ENCODE data around the gene TRIM5. TPM values are rescaled to one million over a fixed set of nuclear protein-coding genes. Genes with fewer than 3 reads are reported as not detected.
A peak's percentile ranks its signal among the peaks of the same experiment; 100 is the strongest.
"Not testable (repeated sequence)": the region's sequence is repeated elsewhere in the genome, so short reads cannot be mapped to it uniquely, and the experiment has no call there.

The TRIM5 gene
- total and polyA plus RNA-seq, 12 donors, result 8.2 to 36.4 (median 30.7) TPM

DNA sequence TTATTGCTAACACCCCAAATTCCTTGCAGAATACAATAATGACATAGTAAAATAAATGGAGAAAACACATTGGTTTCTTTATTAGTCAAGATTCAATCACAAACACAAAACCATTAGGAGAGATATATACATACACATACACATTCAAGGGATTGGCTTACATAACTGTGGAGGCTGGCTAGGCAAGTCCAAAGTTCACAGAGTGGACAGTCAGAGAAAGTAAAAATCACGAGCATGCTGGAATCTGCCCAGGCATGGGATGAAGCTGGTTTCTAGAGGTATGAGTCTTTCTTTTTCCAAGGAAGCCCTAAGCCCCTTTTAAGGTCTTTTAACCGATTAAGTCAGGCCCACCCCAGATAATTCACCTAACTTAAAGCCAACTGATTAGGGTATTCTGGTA, 37.7 kb upstream of the TRIM5 start:
- no peaks in the 10 kb centered on the region for H3K9me3 ChIP-seq (replicated peaks in 1 of 3)
- no peak for DNase-seq
- intact Hi-C loops (cut with DNase I), result no loop called here
- H3K4me3 ChIP-seq, result no peak overlapping the region
- TF ChIP-seq, protein P1, sequence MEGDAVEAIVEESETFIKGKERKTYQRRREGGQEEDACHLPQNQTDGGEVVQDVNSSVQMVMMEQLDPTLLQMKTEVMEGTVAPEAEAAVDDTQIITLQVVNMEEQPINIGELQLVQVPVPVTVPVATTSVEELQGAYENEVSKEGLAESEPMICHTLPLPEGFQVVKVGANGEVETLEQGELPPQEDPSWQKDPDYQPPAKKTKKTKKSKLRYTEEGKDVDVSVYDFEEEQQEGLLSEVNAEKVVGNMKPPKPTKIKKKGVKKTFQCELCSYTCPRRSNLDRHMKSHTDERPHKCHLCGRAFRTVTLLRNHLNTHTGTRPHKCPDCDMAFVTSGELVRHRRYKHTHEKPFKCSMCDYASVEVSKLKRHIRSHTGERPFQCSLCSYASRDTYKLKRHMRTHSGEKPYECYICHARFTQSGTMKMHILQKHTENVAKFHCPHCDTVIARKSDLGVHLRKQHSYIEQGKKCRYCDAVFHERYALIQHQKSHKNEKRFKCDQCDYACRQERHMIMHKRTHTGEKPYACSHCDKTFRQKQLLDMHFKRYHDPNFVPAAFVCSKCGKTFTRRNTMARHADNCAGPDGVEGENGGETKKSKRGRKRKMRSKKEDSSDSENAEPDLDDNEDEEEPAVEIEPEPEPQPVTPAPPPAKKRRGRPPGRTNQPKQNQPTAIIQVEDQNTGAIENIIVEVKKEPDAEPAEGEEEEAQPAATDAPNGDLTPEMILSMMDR (IDR thresholded peaks at IDR 0.05), result no peak
- TF ChIP-seq POLR2A (IDR thresholded peaks at IDR 0.05), result no peak
- WGBS, 4 donors, result 54 to 77% (median 68%) methylated on average over 2 of the region's 2 CpGs
- H3K36me3 ChIP-seq (replicated peaks in 1 of 2), result no peaks in the 10 kb centered on the region
- H3K27ac ChIP-seq, result no peak overlapping the region
- H3K4me1 ChIP-seq (replicated peaks in 1 of 2), result no peaks in the 10 kb centered on the region
- no peaks in the 10 kb centered on the region for H3K27me3 ChIP-seq

DNA sequence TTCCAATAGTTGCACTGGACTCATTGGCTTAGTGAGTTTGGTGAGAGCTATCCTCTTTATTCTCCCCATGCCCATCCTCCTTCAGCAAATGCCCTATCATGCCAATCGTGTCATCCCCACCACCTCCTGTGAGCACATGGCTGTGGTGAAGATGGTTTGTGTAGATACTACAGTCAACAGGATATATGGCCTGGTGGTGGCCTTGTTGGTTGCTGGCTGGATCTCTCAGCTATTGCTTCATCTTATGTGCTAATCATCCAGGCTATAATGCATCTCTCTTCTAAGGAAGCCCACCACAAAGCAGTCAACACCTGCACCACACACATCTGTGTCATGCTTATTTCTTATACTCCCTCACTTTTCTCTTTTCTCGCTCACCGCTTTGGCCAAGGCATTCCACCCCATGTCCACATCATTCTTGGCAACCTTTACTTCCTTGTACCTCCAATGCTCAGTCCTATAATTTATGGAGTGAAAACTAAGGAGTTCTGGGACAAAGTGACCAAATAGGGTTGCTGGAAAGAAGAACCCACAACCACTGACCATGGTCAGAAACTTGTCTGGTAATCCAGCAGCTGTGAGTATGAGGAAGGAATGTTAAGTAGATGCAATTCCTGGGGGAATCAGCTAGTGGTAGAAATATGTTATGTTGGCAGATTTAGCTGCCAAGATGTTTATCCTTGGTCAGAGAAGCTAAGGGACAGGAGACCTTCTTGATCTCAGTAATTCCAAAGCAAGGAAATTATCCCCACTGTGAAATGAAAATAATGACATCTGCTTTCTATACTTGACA, 35.0 kb upstream of the TRIM5 start:
- no peaks in the 10 kb centered on the region for H3K4me1 ChIP-seq (replicated peaks in 1 of 2)
- no peak for DNase-seq
- no peaks in the 10 kb centered on the region for H3K27me3 ChIP-seq
- H3K9me3 ChIP-seq (replicated peaks in 1 of 3), result no peaks in the 10 kb centered on the region
- H3K36me3 ChIP-seq (replicated peaks in 1 of 2), result no peaks in the 10 kb centered on the region
- no peak overlapping the region for H3K27ac ChIP-seq
- TF ChIP-seq POLR2A (IDR thresholded peaks at IDR 0.05), result no peak
- TF ChIP-seq, protein P1 (IDR thresholded peaks at IDR 0.05), result no peak
- WGBS, 4 donors, result 85 to 93% (median 86%) methylated on average over 3 of the region's 3 CpGs
- intact Hi-C loops (cut with DNase I), result no loop called here
- H3K4me3 ChIP-seq, result no peak overlapping the region

DNA sequence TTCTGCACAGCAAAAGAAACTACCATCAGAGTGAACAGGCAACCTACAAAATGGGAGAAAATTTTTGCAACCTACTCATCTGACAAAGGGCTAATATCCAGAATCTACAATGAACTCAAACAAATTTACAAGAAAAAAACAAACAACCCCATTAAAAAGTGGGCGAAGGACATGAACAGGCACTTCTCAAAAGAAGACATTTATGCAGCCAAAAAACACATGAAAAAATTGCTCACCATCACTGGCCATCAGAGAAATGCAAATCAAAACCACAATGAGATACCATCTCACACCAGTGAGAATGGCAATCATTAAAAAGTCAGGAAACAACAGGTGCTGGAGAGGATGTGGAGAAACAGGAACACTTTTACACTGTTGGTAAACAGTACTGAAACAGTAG, 31.6 kb upstream of the TRIM5 start:
- H3K36me3 ChIP-seq (replicated peaks in 1 of 2); H3K4me1 ChIP-seq (replicated peaks in 1 of 2); H3K27me3 ChIP-seq; H3K9me3 ChIP-seq (replicated peaks in 1 of 3); H3K4me3 ChIP-seq; H3K27ac ChIP-seq; intact Hi-C loops (cut with DNase I); DNase-seq: not testable (repeated sequence)
- 40 to 100% (median 89%) methylated on average over 1 of the region's 1 CpG for WGBS, 4 donors

DNA sequence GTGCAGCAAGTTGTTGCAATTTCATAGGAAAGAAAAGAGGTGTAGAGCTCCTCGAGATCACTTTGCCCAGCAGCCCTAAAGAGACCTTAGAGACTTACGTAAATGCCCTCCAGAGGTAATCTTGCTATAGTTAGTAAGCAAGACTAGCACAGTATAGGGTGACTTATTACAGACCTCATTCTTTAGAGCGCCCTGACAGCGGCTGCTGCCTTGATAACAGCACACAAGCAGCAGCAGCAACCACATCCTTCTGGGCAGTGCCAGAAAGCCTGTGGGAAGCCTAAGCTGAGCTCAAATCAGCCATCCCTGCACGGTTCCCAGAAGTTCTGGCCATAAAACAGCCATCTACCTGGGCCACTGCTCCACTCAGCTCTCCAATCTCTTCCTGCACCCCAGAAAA, 28.8 kb upstream of the TRIM5 start:
- H3K27ac ChIP-seq, result no peak overlapping the region
- no peak for DNase-seq
- no peaks in the 10 kb centered on the region for H3K27me3 ChIP-seq
- no peak overlapping the region for H3K4me3 ChIP-seq
- intact Hi-C loops (cut with DNase I), result no loop called here
- H3K4me1 ChIP-seq (replicated peaks in 1 of 2), result no peaks in the 10 kb centered on the region
- TF ChIP-seq, protein P1 (IDR thresholded peaks at IDR 0.05), result no peak
- no peak for TF ChIP-seq POLR2A (IDR thresholded peaks at IDR 0.05)
- no peaks in the 10 kb centered on the region for H3K36me3 ChIP-seq (replicated peaks in 1 of 2)
- 56 to 66% (median 63%) methylated on average over 5 of the region's 5 CpGs for WGBS, 4 donors
- H3K9me3 ChIP-seq (replicated peaks in 1 of 3), result no peaks in the 10 kb centered on the region

DNA sequence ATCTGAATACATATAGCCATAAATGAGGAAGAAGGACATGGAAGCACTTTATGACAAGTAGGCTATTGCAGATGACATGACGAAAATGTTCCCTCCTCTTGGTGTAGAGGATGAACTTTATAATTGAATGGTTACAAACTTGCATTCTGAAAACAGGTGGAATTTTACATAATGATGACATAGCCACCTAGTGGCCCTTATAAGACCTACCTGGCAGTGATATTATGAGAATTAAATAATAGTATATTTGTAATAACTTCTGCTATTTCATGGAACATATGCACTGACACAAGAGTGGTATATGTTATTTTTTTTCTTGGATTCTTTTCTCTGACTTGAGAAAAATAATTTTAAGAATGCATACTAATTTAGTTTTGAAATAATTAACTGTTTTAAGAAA, 27.6 kb upstream of the TRIM5 start:
- Histone ChIP-seq H3K4me3 (no peak overlapping the region), H3K27ac (no peak overlapping the region), H3K36me3 (replicated peaks in 1 of 2) (no peaks in the 10 kb centered on the region), H3K27me3 (no peaks in the 10 kb centered on the region), H3K9me3 (replicated peaks in 1 of 3) (no peaks in the 10 kb centered on the region), H3K4me1 (replicated peaks in 1 of 2) (no peaks in the 10 kb centered on the region)
- TF ChIP-seq, protein P1 (IDR thresholded peaks at IDR 0.05), result peak in 5 of 6 experiments; percentile 5 to 39 (median 33)
- no peak for TF ChIP-seq POLR2A (IDR thresholded peaks at IDR 0.05)
- no peak for DNase-seq
- intact Hi-C loops (cut with DNase I), result no loop called here
- 54 to 67% (median 66%) methylated on average over 1 of the region's 1 CpG for WGBS, 4 donors

All from adrenal gland (tissue), 12 donors.